ENCODE data around the gene RNF213. TPM values are rescaled to one million over a fixed set of nuclear protein-coding genes. Genes with fewer than 3 reads are reported as not detected.
"Not testable (repeated sequence)": the region's sequence is repeated elsewhere in the genome, so short reads cannot be mapped to it uniquely, and the experiment has no call there.

RNF213 gene
- polyA plus RNA-seq, 1 of the 3 experiments (the other 2 are of a cell fraction), result 57.5 TPM

- DNase-seq; H3K9me2 ChIP-seq; H3K27ac ChIP-seq (ENCODE audit: low read depth in 2 of 2, low read length in 1 of 2); H2AFZ ChIP-seq (ENCODE audit: low read depth); POLR2A ChIA-PET; CTCF ChIA-PET; H3K9ac ChIP-seq; H4K20me1 ChIP-seq (ENCODE audit: insufficient read depth); H3K27me3 ChIP-seq (ENCODE audit: insufficient read depth); H3K9me3 ChIP-seq; H3K4me2 ChIP-seq; H3K4me3 ChIP-seq (ENCODE audit: low read depth in 2 of 2, low read length in 1 of 2); H3K79me2 ChIP-seq (ENCODE audit: insufficient read depth); H3F3A ChIP-seq (replicated peaks; ENCODE audit: insufficient read depth); H3K4me1 ChIP-seq (ENCODE audit: control insufficient read depth in 1 of 2, insufficient read depth in 2 of 2, low read depth in 1 of 2, low read length in 1 of 2): not testable (repeated sequence)
- 98% methylated on average over 4 of the region's 4 CpGs for WGBS (ENCODE audit: low lambda C conversion rate)
- H3K36me3 ChIP-seq (replicated peaks in 1 of 2; ENCODE audit: control insufficient read depth in 1 of 2, insufficient read depth in 2 of 2, low read length in 1 of 2), result peaks cover 61 to 92% of the 10 kb centered on the region in 2 experiments
These were observed 38.9 kb downstream of the RNF213 start for GRCh38 chr17:80299350-80300100.

DNA sequence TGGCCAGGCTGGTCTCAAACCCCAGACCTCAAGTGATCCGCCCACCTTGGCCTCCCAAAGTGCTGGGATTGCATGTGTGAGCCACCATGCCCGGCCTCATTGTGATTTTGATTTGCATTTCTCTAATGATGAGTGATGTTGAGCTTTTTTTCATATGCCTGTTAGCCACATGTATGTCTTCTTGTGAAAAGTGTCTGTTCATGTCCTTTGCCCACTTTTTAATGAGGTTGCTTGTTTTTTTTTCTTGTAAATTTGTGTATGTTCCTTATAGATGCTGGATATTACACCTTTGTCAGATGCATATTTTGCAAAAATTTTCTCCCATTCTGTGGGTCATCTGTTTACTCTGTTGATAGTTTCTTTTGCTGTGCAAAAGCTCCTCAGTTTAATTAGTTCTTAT lies 40.1 kb downstream of the RNF213 start:
- H2AFZ ChIP-seq (ENCODE audit: low read depth); DNase-seq; H3K4me2 ChIP-seq; H3K27ac ChIP-seq (ENCODE audit: low read depth in 2 of 2, low read length in 1 of 2); H3K4me1 ChIP-seq (ENCODE audit: control insufficient read depth in 1 of 2, insufficient read depth in 2 of 2, low read depth in 1 of 2, low read length in 1 of 2); CTCF ChIA-PET; H4K20me1 ChIP-seq (ENCODE audit: insufficient read depth); H3F3A ChIP-seq (replicated peaks; ENCODE audit: insufficient read depth); H3K4me3 ChIP-seq (ENCODE audit: low read depth in 2 of 2, low read length in 1 of 2); H3K27me3 ChIP-seq (ENCODE audit: insufficient read depth); H3K79me2 ChIP-seq (ENCODE audit: insufficient read depth); POLR2A ChIA-PET; H3K9me2 ChIP-seq; H3K9ac ChIP-seq; H3K9me3 ChIP-seq: not testable (repeated sequence)
- 100% methylated on average over 2 of the region's 2 CpGs for WGBS (ENCODE audit: low lambda C conversion rate)
- peaks cover 51 to 92% of the 10 kb centered on the region in 2 experiments for H3K36me3 ChIP-seq (replicated peaks in 1 of 2; ENCODE audit: control insufficient read depth in 1 of 2, insufficient read depth in 2 of 2, low read length in 1 of 2)

DNA sequence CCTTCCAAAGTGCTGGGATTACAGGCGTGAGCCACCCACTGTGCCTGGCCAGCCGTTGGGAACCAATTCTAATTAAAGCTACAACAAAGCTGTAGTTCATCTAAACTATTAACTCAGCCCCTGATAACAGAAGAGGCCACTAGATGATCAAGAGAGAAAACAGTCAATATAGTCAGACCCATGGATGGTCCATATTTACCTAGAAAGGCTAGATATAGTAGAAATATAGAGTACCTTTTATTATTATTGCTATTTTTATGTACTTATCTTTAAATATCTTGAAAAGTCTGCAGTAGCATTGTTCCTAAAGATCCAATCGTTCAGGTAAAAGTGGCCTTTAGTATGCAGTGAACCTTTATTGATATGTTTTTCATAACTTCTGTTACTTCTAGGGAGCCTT lies 43.2 kb downstream of the RNF213 start:
- TF ChIP-seq RCOR1 (IDR thresholded peaks at IDR 0.05; ENCODE audit: low read length), result no peak
- TF ChIP-seq RXRA (IDR thresholded peaks at IDR 0.05; ENCODE audit: borderline replicate concordance, low read depth), result no peak
- no peak for TF ChIP-seq GABPA (IDR thresholded peaks at IDR 0.05; ENCODE audit: low read depth)
- TF ChIP-seq ELF1 (IDR thresholded peaks at IDR 0.05), result no peak
- no peak for TF ChIP-seq MAX (IDR thresholded peaks at IDR 0.05; ENCODE audit: low read depth)
- TF ChIP-seq MXI1 (IDR thresholded peaks at IDR 0.05; ENCODE audit: low read depth, low read length), result no peak
- TF ChIP-seq POLR2AphosphoS5 (IDR thresholded peaks at IDR 0.05; ENCODE audit: low read depth, low read length), result no peak
- ChIA-PET CTCF (no interaction called here), POLR2A (no interaction called here)
- Histone ChIP-seq H3F3A (replicated peaks; ENCODE audit: insufficient read depth) (no peaks in the 10 kb centered on the region), H3K4me3 (ENCODE audit: low read depth in 2 of 2, low read length in 1 of 2) (no peak overlapping the region), H3K9me2 (no peaks in the 10 kb centered on the region), H4K20me1 (ENCODE audit: insufficient read depth) (no peaks in the 10 kb centered on the region), H3K4me2 (no peak overlapping the region), H2AFZ (ENCODE audit: low read depth) (no peak overlapping the region), H3K9ac (no peak overlapping the region), H3K79me2 (ENCODE audit: insufficient read depth) (0 out of 2 replicates have a peak, but pooled peaks cover 2% of the 10 kb centered on the region), H3K27ac (ENCODE audit: low read depth in 2 of 2, low read length in 1 of 2) (no peak overlapping the region), H3K9me3 (no peaks in the 10 kb centered on the region), H3K27me3 (ENCODE audit: insufficient read depth) (no peaks in the 10 kb centered on the region), H3K4me1 (ENCODE audit: control insufficient read depth in 1 of 2, insufficient read depth in 2 of 2, low read depth in 1 of 2, low read length in 1 of 2) (no peaks in the 10 kb centered on the region; a peak in 1 of 4 replicates), H3K36me3 (replicated peaks in 1 of 2; ENCODE audit: control insufficient read depth in 1 of 2, insufficient read depth in 2 of 2, low read length in 1 of 2) (peaks cover 55 to 89% of the 10 kb centered on the region in 2 experiments)
- no peak for DNase-seq
- 96% methylated on average over 3 of the region's 3 CpGs for WGBS (ENCODE audit: low lambda C conversion rate)

Measured in SK-N-SH (cell line).